ENCODE results near the gene FUBP1. TPM values are rescaled to one million over a fixed set of nuclear protein-coding genes. Genes with fewer than 3 reads are reported as not detected.

Gene FUBP1
- total and polyA plus RNA-seq, 3 donors from 2014 or later, result 83.7 to 160 (median 141) TPM

DNA sequence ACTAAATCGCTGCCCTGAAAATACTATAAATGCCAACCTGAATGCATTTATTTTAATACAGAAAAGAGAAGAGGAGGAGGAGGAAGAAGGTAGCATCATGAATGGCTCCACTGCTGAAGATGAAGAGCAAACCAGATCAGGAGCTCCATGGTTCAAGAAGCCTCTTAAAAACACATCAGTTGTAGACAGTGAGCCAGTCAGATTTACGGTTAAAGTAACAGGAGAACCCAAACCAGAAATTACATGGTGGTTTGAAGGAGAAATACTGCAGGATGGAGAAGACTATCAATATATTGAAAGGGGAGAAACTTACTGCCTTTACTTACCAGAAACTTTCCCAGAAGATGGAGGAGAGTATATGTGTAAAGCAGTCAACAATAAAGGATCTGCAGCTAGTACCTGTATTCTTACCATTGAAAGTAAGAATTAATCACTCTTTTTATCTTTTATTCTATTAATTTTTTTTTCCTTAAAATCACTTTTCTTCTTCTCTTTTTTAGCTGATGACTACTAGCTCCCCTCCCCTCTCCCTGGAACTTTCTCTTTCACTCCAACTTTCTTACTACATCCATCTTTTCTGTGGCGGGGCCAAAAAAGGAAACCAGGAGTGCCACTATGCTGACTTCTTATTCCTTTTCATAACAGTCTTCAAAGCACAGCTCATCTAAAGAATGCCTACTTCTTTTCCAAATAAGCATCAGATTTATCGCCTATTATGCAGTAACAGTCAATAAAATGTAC, 36.3 kb downstream of the FUBP1 start:
- intact Hi-C loops (cut with DNase I; ENCODE audit: low total_unique reads), result no loop called here
- Histone ChIP-seq H3K4me1 (no peaks in the 10 kb centered on the region), H3K36me3 (ENCODE audit: low read depth, missing control alignments) (peaks cover 2% of the 10 kb centered on the region), H3K27me3 (no peaks in the 10 kb centered on the region), H3K9me3 (no peaks in the 10 kb centered on the region), H3K4me3 (no peak overlapping the region), H3K27ac (no peak overlapping the region)
- TF ChIP-seq POLR2A (IDR thresholded peaks at IDR 0.05), result no peak
- TF ChIP-seq, protein P1, sequence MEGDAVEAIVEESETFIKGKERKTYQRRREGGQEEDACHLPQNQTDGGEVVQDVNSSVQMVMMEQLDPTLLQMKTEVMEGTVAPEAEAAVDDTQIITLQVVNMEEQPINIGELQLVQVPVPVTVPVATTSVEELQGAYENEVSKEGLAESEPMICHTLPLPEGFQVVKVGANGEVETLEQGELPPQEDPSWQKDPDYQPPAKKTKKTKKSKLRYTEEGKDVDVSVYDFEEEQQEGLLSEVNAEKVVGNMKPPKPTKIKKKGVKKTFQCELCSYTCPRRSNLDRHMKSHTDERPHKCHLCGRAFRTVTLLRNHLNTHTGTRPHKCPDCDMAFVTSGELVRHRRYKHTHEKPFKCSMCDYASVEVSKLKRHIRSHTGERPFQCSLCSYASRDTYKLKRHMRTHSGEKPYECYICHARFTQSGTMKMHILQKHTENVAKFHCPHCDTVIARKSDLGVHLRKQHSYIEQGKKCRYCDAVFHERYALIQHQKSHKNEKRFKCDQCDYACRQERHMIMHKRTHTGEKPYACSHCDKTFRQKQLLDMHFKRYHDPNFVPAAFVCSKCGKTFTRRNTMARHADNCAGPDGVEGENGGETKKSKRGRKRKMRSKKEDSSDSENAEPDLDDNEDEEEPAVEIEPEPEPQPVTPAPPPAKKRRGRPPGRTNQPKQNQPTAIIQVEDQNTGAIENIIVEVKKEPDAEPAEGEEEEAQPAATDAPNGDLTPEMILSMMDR (IDR thresholded peaks at IDR 0.05), result no peak
- 94 to 96% methylated on average over 4 of the region's 4 CpGs for WGBS, 2 donors
- no peak for DNase-seq

DNA sequence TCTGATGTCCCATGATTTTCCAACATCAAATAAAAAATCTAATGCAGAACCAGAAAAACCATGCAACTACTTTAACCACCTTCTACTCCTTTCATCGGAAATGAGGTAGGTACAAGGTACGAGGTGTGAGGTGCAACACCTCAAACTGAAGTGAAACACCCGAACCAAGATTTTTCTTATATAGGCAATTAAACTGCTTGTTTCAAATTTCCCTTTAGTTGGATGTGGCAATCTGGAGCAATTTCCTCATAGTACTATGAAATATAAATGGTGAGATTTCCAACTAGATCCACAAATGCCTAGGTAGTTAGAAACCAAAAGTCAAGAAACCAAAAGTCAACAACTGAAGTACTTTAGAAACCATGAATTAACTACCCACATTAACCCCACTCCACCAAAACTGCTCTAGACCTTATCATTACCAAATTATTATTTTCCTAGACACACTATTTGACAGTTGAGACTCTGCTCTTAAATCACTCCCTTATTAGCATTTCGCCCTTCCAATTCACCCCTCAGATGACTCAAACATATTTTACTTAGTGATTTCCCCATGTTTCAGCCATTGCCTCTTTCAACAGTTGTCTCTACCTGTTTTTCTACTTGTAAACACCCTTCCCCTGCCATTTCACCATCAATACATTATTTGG, 37.8 kb downstream of the FUBP1 start:
- no peak for DNase-seq
- no peak for TF ChIP-seq POLR2A (IDR thresholded peaks at IDR 0.05)
- TF ChIP-seq, protein P1 (IDR thresholded peaks at IDR 0.05), result no peak
- no peak overlapping the region for H3K4me3 ChIP-seq
- peaks cover 2% of the 10 kb centered on the region for H3K36me3 ChIP-seq (ENCODE audit: low read depth, missing control alignments)
- no peaks in the 10 kb centered on the region for H3K4me1 ChIP-seq
- no peak overlapping the region for H3K27ac ChIP-seq
- no peaks in the 10 kb centered on the region for H3K27me3 ChIP-seq
- no peaks in the 10 kb centered on the region for H3K9me3 ChIP-seq
- intact Hi-C loops (cut with DNase I; ENCODE audit: low total_unique reads), result no loop called here
- 86 to 89% methylated on average over 4 of the region's 4 CpGs for WGBS, 2 donors

DNA sequence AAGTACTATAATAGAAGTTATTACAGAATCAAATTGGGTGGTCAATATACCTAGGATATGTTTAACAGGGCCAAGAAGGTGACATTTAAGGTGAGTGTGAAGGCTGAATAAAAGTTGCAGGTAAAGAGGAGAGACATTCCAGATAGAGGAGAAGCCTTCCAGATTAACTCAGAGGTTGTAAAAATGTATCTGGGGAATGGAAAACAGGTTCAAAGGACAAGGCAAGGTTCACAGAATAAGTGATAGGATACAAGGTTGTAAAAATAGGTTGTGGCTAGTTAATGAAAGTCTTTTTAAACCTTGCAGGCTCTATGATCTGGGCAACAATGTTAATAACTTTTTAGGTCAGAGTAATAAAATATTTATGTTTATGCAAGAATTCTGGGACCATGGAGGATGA, 40.2 kb downstream of the FUBP1 start:
- H3K9me3 ChIP-seq, result no peaks in the 10 kb centered on the region
- TF ChIP-seq POLR2A (IDR thresholded peaks at IDR 0.05), result no peak
- TF ChIP-seq, protein P1 (IDR thresholded peaks at IDR 0.05), result no peak
- intact Hi-C loops (cut with DNase I; ENCODE audit: low total_unique reads), result no loop called here
- no peaks in the 10 kb centered on the region for H3K27me3 ChIP-seq
- no peak overlapping the region for H3K27ac ChIP-seq
- H3K4me1 ChIP-seq, result no peaks in the 10 kb centered on the region
- no peak for DNase-seq
- no peak overlapping the region for H3K4me3 ChIP-seq
- no peaks in the 10 kb centered on the region for H3K36me3 ChIP-seq (ENCODE audit: low read depth, missing control alignments)

DNA sequence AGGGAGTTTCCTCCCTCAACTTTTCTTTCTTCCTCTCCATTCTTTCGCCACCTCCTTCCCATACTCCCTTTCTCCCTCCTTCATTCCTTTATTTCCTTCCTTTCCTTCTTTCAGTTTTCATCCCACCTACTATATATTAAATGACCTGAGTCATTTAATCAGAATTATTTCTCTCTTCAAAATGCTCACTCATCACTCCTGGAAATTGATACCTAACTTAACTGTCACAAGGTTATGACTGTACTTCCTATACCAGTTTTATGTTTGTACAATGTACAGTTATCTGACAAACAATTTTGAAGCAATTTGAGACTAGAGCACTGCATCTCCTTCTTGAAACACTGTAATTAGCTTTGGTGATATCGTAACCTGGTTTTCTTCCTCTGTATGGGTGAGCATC, 49.1 kb downstream of the FUBP1 start:
- no peaks in the 10 kb centered on the region for H3K36me3 ChIP-seq (ENCODE audit: low read depth, missing control alignments)
- no peak overlapping the region for H3K27ac ChIP-seq
- TF ChIP-seq, protein P1 (IDR thresholded peaks at IDR 0.05), result no peak
- TF ChIP-seq POLR2A (IDR thresholded peaks at IDR 0.05), result no peak

More for the DNA sequence above, 49.1 kb downstream of the FUBP1 start:
- Histone ChIP-seq H3K4me3 (no peak overlapping the region), H3K27me3 (no peaks in the 10 kb centered on the region), H3K9me3 (no peaks in the 10 kb centered on the region), H3K4me1 (no peaks in the 10 kb centered on the region)
- 90 to 94% methylated on average over 2 of the region's 2 CpGs for WGBS, 2 donors
- intact Hi-C loops (cut with DNase I; ENCODE audit: low total_unique reads), result no loop called here
- DNase-seq, result no peak
